Left lung (tissue), 10 donors: ENCODE measurements around the gene SPRED1. TPM values are rescaled to one million over a fixed set of nuclear protein-coding genes. Genes with fewer than 3 reads are reported as not detected.
"Not testable (repeated sequence)": the region's sequence is repeated elsewhere in the genome, so short reads cannot be mapped to it uniquely, and the experiment has no call there.

ENCODE experiments used
- ATAC-seq: fragments of 200-7000 bp; cut with Tn5 transposase; one replicate; pipeline ENCODE4 v1.9.1; 2020; ENCODE audit warnings: moderate library complexity
- DNase-seq, 4 donors: peaks; one replicate each; pipeline ENCODE4 v3.0.0-alpha.2; 2013 to 2020
- H3K27ac ChIP-seq, 2 donors: fragments of 200-600 bp; sonication (generic) in 1 of 2; one replicate each; pipeline versions ENCODE4 v1.5.0 to v1.8.0; 2020 to 2021
- H3K27me3 ChIP-seq, 2 donors: fragments of 200-600 bp; sonication (generic) in 1 of 2; one replicate each; pipeline versions ENCODE4 v1.5.0 to v1.8.0; 2020 to 2021
- H3K36me3 ChIP-seq, 2 donors: fragments of 200-600 bp; sonication (generic) in 1 of 2; one replicate each; pipeline versions ENCODE4 v1.5.0 to v1.8.0; 2020 to 2021
- H3K4me1 ChIP-seq, 2 donors: fragments of 200-600 bp; one replicate each; pipeline ENCODE4 v1.8.0; 2021
- H3K4me3 ChIP-seq, 2 donors: fragments of 200-600 bp; sonication (generic) in 1 of 2; one replicate each; pipeline versions ENCODE4 v1.5.0 to v1.8.0; 2020 to 2021; ENCODE audit warnings: mild to moderate bottlenecking in 1 of 2
- H3K9me3 ChIP-seq, 2 donors: fragments of 200-600 bp; sonication (generic) in 1 of 2; one replicate each; pipeline versions ENCODE4 v1.5.0 to v1.8.0; 2020 to 2021
- CTCF ChIP-seq, 2 donors: fragments of 200-600 bp; sonication (generic) in 1 of 2; IDR thresholded peaks; one replicate each; pipeline versions ENCODE4 v1.5.0 to v1.8.0; 2021; ENCODE audit warnings: antibody characterized with exemption in 2 of 2
- intact Hi-C, 2 donors: fragments of 100-400 bp; cut with DNase I; formaldehyde crosslinking; loops; one replicate each; pipeline versions ENCODE4 v1.11.2 to v1.14.2; 2022
- polyA plus RNA-seq, 6 donors: library from polyadenylated mRNA; unstranded; fragments of 120-200 nt; gene quantifications; one replicate each; pipeline ENCODE4 v1.2.1, GENCODE V29; 2013; ENCODE audit not compliant: insufficient read length in 6 of 6
- total RNA-seq, 2 donors: library from RNA; stranded (reverse); fragmentation: NEBNext Ultra II Directional; extraction: Animal tissue kit (Norgen Biotek cat#: 25700); gene quantifications; one replicate each; pipeline ENCODE4 v1.2.1, GENCODE V29; 2021
- donor health status: DM: no; HTN: yes; CAD: no.
- donor health status: DM: no; HTN: no; CAD: no.

Gene SPRED1
- total and polyA plus RNA-seq, 8 donors = 36.3 to 59.4 (median 44.6) TPM

- no peaks in the 10 kb centered on the region for H3K27me3 ChIP-seq
- intact Hi-C loops = no loop called here
- TF ChIP-seq CTCF (IDR thresholded peaks at IDR 0.05) = no peak
- no peak for ATAC-seq
- H3K36me3 ChIP-seq = peaks cover 0 to 2% of the 10 kb centered on the region in 2 donors
- peaks cover 8 to 10% of the 10 kb centered on the region in 2 donors for H3K4me1 ChIP-seq
- DNase-seq = no peak
- no peaks in the 10 kb centered on the region for H3K9me3 ChIP-seq
- H3K27ac ChIP-seq = no peak overlapping the region
- no peak overlapping the region for H3K4me3 ChIP-seq
Measured at GRCh38 chr15:38263996-38264395, 11.4 kb downstream of the SPRED1 start.

- TF ChIP-seq CTCF (IDR thresholded peaks at IDR 0.05) = no peak
- Histone ChIP-seq H3K4me1 (peaks cover 7 to 10% of the 10 kb centered on the region in 2 donors), H3K36me3 (peaks cover 0 to 4% of the 10 kb centered on the region in 2 donors), H3K4me3 (no peak overlapping the region), H3K9me3 (no peaks in the 10 kb centered on the region), H3K27me3 (no peaks in the 10 kb centered on the region), H3K27ac (no peak overlapping the region)
- DNase-seq (peak in 1 of 4 donors; percentile 72), ATAC-seq (peak; percentile 31)
- intact Hi-C loops = no loop called here
Measured at GRCh38 chr15:38266247-38266986, 13.8 kb downstream of the SPRED1 start.

- no peak for TF ChIP-seq CTCF (IDR thresholded peaks at IDR 0.05)
- H3K4me1 ChIP-seq = peaks cover 7 to 10% of the 10 kb centered on the region in 2 donors
- no peak overlapping the region for H3K27ac ChIP-seq
- H3K4me3 ChIP-seq = no peak overlapping the region
- no peaks in the 10 kb centered on the region for H3K27me3 ChIP-seq
- DNase-seq = no peak
- peaks cover 0 to 4% of the 10 kb centered on the region in 2 donors for H3K36me3 ChIP-seq
- no peaks in the 10 kb centered on the region for H3K9me3 ChIP-seq
- intact Hi-C loops = no loop called here
- no peak for ATAC-seq
Measured at GRCh38 chr15:38267421-38268022, 14.9 kb downstream of the SPRED1 start.

- Histone ChIP-seq H3K4me1 (peaks cover 23 to 24% of the 10 kb centered on the region in 2 donors), H3K4me3 (no peak overlapping the region), H3K27me3 (no peaks in the 10 kb centered on the region), H3K27ac (no peak overlapping the region), H3K9me3 (no peaks in the 10 kb centered on the region), H3K36me3 (peaks cover 0 to 4% of the 10 kb centered on the region in 2 donors)
- intact Hi-C loops = no loop called here
- DNase-seq (no peak), ATAC-seq (no peak)
- TF ChIP-seq CTCF (IDR thresholded peaks at IDR 0.05) = no peak
Measured at GRCh38 chr15:38271144-38271543, 18.5 kb downstream of the SPRED1 start.

GRCh38 chr15:38271895-38272294 lies 19.3 kb downstream of the SPRED1 start:
- no peaks in the 10 kb centered on the region for H3K9me3 ChIP-seq
- no peak overlapping the region for H3K27ac ChIP-seq
- ATAC-seq = no peak
- no peak overlapping the region for H3K4me3 ChIP-seq
- DNase-seq = no peak
- TF ChIP-seq CTCF (IDR thresholded peaks at IDR 0.05) = no peak
- H3K36me3 ChIP-seq = peaks cover 0 to 4% of the 10 kb centered on the region in 2 donors
- intact Hi-C loops = no loop called here
- peaks cover 20 to 23% of the 10 kb centered on the region in 2 donors for H3K4me1 ChIP-seq
- no peaks in the 10 kb centered on the region for H3K27me3 ChIP-seq

- H3K27ac ChIP-seq, intact Hi-C loops, H3K9me3 ChIP-seq, DNase-seq, H3K4me3 ChIP-seq, H3K27me3 ChIP-seq, H3K36me3 ChIP-seq: not testable (repeated sequence)
- ATAC-seq = peak; percentile 70
- peaks cover 16 to 21% of the 10 kb centered on the region in 2 donors for H3K4me1 ChIP-seq
Measured at GRCh38 chr15:38272431-38272830, 19.8 kb downstream of the SPRED1 start.
